Activated T-cell treated with anti-CD3 and anti-CD28 coated beads, Interleukin-2, amount 50 U/mL, for 48 hours (primary cell): Measurements from ENCODE around the gene MYH15.

ENCODE experiments used
- DNase-seq, 2 experiments: peaks; one replicate each; pipeline ENCODE4 v3.0.0-alpha.2; 2020

The MYH15 gene

DNA sequence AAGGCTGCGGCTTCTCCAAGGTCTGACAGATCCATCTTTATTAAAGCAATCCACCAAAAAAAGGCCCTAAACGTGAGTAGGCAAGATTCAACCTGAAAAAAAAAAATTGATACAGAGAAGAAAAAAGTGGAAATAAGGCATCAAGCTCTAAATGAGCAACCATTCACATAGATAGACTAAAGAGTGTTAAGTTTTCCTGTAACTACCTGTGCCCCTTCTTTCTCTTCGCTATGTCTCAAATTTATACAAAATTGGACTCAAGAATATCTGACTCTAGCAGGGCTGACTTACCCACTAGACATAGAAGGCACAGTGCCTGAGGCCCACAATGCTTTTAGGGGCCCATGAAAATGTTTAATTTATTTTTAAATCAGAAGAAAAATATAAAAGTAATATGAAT lies at the start of gene MYH15:
TSS of gene MYH15 (minus strand) at position 101 of the 400 bp plus-strand sequence. CDS start at position 35, 66 bp downstream.
- DNase-seq, result no peak

- no peak for DNase-seq
These were observed 45.7 kb upstream of the MYH15 start for GRCh38 chr3:108555966-108556581.

GRCh38 chr3:108554913-108555571 lies 44.6 kb upstream of the MYH15 start:
- no peak for DNase-seq

GRCh38 chr3:108554229-108554628 lies 43.8 kb upstream of the MYH15 start:
- no peak for DNase-seq

- DNase-seq, result no peak
These were observed 42.1 kb upstream of the MYH15 start for GRCh38 chr3:108552267-108553159.

- no peak for DNase-seq
These were observed 38.5 kb upstream of the MYH15 start for GRCh38 chr3:108548886-108549285.

- DNase-seq, result no peak
These were observed 37.9 kb upstream of the MYH15 start for GRCh38 chr3:108548304-108548703.

DNA sequence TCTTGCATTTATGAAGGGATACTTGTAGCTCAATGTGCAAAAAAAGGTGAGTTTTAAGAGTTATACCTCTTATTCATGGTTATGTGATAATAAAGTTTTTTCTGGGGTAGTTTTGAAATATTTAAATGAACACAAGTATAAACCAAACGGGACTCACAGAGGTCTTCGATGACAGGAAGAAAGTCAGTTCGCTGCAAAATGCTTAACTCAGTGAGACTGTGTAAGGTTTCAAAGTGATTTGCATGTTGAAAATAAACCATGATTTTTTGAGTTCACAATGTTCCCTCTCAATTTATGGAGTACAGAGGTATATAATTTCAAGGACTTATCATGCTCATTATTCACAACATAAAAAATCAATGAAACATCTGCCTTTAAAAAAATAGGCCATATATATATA lies 36.3 kb upstream of the MYH15 start:
- DNase-seq, result no peak

GRCh38 chr3:108546247-108546646 lies 35.9 kb upstream of the MYH15 start:
- no peak for DNase-seq

DNA sequence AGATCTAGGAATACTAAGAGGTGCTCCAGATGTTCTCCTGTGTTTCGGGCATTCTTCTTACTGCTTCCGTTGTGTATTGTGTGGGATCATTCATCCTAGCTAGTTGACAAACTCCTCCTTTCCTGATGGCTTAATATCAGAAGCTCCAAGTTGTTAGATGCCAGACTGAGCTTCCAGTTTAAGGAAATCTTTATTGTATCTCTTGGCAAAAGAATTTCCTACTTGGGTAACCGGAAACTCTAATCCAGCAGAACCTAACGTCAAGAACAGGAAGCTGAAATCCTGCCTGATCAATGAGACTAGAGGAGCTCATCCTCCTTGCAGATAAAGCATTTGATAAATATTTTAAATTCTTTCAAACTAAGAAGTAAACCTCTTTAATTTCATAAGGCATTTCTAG lies 27.7 kb upstream of the MYH15 start:
- DNase-seq, result no peak

DNA sequence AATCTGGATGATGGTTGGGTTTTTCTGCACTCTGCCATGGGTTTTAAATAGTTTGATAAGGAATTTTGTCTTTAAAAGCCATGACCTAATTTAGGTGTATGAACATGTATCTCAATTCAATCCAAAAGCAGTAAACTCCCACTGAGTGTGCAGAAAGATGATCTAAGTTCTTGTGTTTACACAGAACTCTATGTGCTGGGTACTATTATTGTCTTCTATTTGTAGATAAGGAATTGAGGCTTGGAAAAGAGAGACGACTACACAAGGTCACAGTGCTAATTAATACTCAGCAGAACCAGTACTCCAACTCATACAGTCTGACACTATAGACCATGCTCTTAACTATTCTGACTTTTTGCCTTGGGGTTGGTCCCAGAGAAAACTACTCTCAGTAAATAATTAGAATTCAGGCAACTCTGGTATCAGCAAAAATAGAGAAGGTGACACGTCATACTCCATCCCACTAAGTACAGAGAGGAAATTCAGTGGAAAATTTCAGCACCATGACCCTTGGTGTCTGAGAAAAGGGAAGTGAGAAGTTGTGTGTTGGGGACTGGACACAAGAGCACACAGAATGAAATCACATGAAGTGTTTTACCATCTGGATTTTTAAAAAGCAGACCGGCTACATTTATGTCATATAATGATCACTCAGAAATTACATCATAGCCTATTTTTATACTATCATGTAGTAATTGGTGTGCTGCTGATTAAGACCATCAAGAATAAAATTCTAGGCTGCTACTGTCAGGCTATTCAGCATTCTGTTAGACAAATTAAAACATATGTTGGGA lies 18.3 kb upstream of the MYH15 start:
- DNase-seq, result no peak

- DNase-seq, result no peak
These were observed 17.4 kb upstream of the MYH15 start for GRCh38 chr3:108527817-108528216.

GRCh38 chr3:108527109-108527508 lies 16.7 kb upstream of the MYH15 start:
- DNase-seq, result no peak

DNA sequence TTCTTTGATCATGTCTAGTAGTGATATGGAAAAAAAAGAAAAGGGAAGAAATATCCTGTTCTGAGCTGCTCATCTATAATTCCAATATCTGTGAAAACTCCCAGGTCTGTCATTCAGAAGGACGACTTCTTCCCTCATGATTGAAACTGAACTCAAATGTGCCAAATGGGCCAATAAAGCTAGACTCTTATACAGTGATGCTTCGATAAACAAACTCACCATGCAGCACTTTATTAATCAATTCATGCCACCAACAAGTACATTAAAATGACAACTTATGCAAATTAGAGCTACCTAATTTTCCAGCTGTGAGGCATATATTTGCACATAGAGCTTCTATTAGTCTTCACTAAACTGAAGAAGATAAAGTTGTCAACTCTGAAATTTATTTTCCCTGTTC lies 15.6 kb upstream of the MYH15 start:
- DNase-seq, result no peak

DNA sequence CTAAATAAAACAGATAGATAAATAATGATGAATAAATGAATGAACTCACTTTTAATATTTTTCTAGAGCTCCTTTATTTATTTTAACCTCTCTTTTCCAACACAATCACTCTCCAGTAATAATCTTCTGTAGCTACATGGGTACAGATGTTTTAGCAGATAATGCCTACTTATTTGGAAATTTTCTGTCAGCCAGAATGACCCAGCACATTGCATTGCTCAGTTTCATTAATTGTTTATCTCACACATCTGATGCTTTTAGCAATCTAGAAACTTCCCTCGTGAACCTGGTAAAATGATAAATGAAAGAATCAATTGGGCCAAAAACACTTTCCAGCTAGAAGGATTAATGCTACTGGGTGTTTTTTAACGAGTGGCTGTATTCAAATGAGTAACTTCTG lies 14.9 kb upstream of the MYH15 start:
- no peak for DNase-seq

- DNase-seq, result no peak
These were observed 14.1 kb upstream of the MYH15 start for GRCh38 chr3:108524537-108524936.

- DNase-seq, result no peak
These were observed 8.5 kb upstream of the MYH15 start for GRCh38 chr3:108518895-108519294.

GRCh38 chr3:108516881-108517280 lies 6.5 kb upstream of the MYH15 start:
- no peak for DNase-seq

DNA sequence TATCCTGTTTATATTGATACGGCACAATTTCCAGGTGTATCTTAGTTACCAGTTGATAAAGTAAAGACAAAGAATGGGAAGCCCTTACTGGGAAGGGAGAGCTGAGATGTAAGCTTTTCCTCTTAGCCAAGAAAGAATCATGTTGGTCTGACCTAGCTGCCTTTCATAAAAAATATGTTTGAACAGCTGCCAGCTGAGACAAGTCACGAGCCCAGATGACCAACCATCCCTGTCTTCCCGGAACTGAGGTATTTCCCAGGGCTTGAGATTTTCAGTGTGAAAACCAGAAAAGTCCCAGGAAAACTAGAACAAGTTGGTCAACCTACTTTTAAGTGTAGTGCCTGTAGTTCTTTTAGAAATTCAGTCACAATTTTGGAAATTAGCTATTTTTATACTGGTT lies 3.6 kb upstream of the MYH15 start:
- no peak for DNase-seq

GRCh38 chr3:108512671-108513070 lies 2.3 kb upstream of the MYH15 start:
- DNase-seq, result no peak

GRCh38 chr3:108511490-108511889 lies 1.1 kb upstream of the MYH15 start:
- no peak for DNase-seq

GRCh38 chr3:108511055-108511454 lies 659 bp upstream of the MYH15 start:
- DNase-seq, result no peak

DNA sequence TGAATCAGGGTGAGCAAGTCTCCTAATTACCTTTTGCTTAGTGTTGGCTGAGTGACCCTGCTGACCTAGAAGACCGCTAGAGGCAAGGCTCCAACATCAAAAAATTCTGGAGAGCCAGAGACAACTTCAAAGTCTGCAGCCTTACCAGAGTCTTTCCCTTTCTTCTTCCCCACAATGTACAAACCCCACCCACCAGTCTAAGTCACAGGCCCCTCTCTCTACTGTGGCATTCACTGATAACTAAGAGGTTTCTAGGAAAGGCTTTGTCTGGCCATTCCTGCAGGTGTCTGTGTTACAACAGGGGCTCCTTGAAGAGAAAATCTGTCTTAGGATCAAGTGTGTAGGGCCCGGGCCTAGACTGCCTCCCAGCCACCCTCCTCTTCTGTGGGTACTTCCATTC lies 525 bp downstream of the MYH15 start:
- no peak for DNase-seq
